HepG2 (cell line): ENCODE data around the gene CAMTA2. TPM values are rescaled to one million over a fixed set of nuclear protein-coding genes. Genes with fewer than 3 reads are reported as not detected.

Experiments used
- BRF2 ChIP-seq: sonication (generic); formaldehyde crosslinking; IDR thresholded peaks from 2 replicates; pipeline ENCODE4 v1.8.1; 2022; ENCODE audit warnings: mild to moderate bottlenecking, missing genetic modification reagents
- FOXO4 ChIP-seq: sonication (generic); formaldehyde crosslinking; conservative IDR thresholded peaks from 2 replicates; pipeline ENCODE4 v1.8.1; 2023; ENCODE audit warnings: missing genetic modification reagents
- HINFP ChIP-seq: sonication (generic); formaldehyde crosslinking; IDR thresholded peaks from 2 replicates; pipeline ENCODE4 v1.4.0; 2020; ENCODE audit warnings: low read depth, mild to moderate bottlenecking, missing genetic modification reagents
- HOMEZ ChIP-seq: IDR thresholded peaks from 2 replicates; pipeline ENCODE4 v1.6.1; 2016; ENCODE audit warnings: low read depth
- PAXIP1 ChIP-seq: sonication (generic); formaldehyde crosslinking; conservative IDR thresholded peaks from 2 replicates; pipeline ENCODE4 v1.4.0; 2020; ENCODE audit warnings: mild to moderate bottlenecking, missing genetic modification reagents, moderate library complexity
- SETDB1 ChIP-seq: sonication (generic); formaldehyde crosslinking; IDR thresholded peaks from 2 replicates; pipeline ENCODE4 v1.5.1; 2020; ENCODE audit warnings: missing genetic modification reagents, mild to moderate bottlenecking, borderline replicate concordance
- SIX4 ChIP-seq: sonication (generic); formaldehyde crosslinking; IDR thresholded peaks from 2 replicates; pipeline ENCODE4 v1.4.0; 2020; ENCODE audit warnings: missing genetic modification reagents
- TP53 ChIP-seq: sonication (generic); formaldehyde crosslinking; conservative IDR thresholded peaks from 2 replicates; pipeline ENCODE4 v1.4.0; 2020; ENCODE audit warnings: missing genetic modification reagents
- TRIM22 ChIP-seq: fragments of 450-650 bp; IDR thresholded peaks from 2 replicates; pipeline ENCODE4 v1.6.1; 2017
- ZEB1 ChIP-seq: IDR thresholded peaks from 2 replicates; pipeline ENCODE4 v1.6.1; 2012; ENCODE audit warnings: mild to moderate bottlenecking, low read depth, inconsistent platforms; ENCODE audit not compliant: insufficient replicate concordance
- ZNF512B ChIP-seq: sonication (generic); formaldehyde crosslinking; IDR thresholded peaks from 2 replicates; pipeline ENCODE4 v1.5.1; 2020; ENCODE audit warnings: missing genetic modification reagents, mild to moderate bottlenecking, borderline replicate concordance
- ZNF547 ChIP-seq: sonication (generic); formaldehyde crosslinking; IDR thresholded peaks from 2 replicates; pipeline ENCODE4 v1.5.1; 2020; ENCODE audit warnings: mild to moderate bottlenecking, missing genetic modification reagents
- ZNF704 ChIP-seq: sonication (generic); formaldehyde crosslinking; IDR thresholded peaks from 2 replicates; pipeline ENCODE4 v1.8.1; 2023; ENCODE audit warnings: mild to moderate bottlenecking, inconsistent platforms, moderate library complexity, missing genetic modification reagents, borderline replicate concordance
- ZSCAN12 ChIP-seq: sonication (generic); formaldehyde crosslinking; IDR thresholded peaks from 2 replicates; pipeline ENCODE4 v1.9.0; 2021; ENCODE audit warnings: mild to moderate bottlenecking, missing genetic modification reagents
- polyA plus RNA-seq, 8 experiments: library from polyadenylated mRNA; depleted of rRNA in 3 of 8; stranded (reverse) in 7 of 8; unstranded in 1 of 8; fragments of >200 nt; fragmentation: Illumina TruSeq in 4 of 8; extraction: Trizol in 4 of 8; gene quantifications; 2 replicates each; pipeline versions ENCODE4 v1.2.1 to v1.2.3, GENCODE V29; 2011 to 2016; ENCODE audit warnings: low read depth in 4 of 8, missing spikeins in 1 of 8, mixed read lengths in 1 of 8; ENCODE audit not compliant: insufficient read depth in 1 of 8
- total RNA-seq, 5 experiments: library from RNA; depleted of rRNA; stranded (reverse); fragments of >200 nt; fragmentation: Illumina TruSeq; extraction: Trizol; gene quantifications; 2 replicates each; pipeline ENCODE4 v1.2.3, GENCODE V29; 2016; ENCODE audit warnings: low read depth in 1 of 5

Gene CAMTA2
- total and polyA plus RNA-seq, 2 of the 13 experiments (the other 11 are each of a cell fraction or from before 2014, with no cell fraction given): 4.1 to 7.1 TPM

- peak; percentile 15; the same call in 1 of the 2 replicates for TF ChIP-seq HOMEZ (CRISPR knock-in tag)
- no peak for TF ChIP-seq SETDB1 (CRISPR knock-in tag)
- TF ChIP-seq ZNF704 (CRISPR knock-in tag): no peak
- TF ChIP-seq ZSCAN12 (CRISPR knock-in tag): 0 out of 2 replicates have a peak, but pooled peaks have one; percentile 36
- no peak for TF ChIP-seq ZNF512B (CRISPR knock-in tag)
- 0 out of 2 replicates have a peak, but pooled peaks have one; percentile 75 for TF ChIP-seq TP53 (CRISPR knock-in tag)
- TF ChIP-seq BRF2 (CRISPR knock-in tag): no peak
- TF ChIP-seq FOXO4 (CRISPR knock-in tag): no peak
- TF ChIP-seq SIX4: no peak
- no peak for TF ChIP-seq TRIM22
- no peak for TF ChIP-seq PAXIP1
- no peak for TF ChIP-seq ZNF547 (CRISPR knock-in tag)
- peak; percentile 48 for TF ChIP-seq ZEB1
- no peak for TF ChIP-seq HINFP (CRISPR knock-in tag)
These were observed 48.0 kb downstream of the CAMTA2 start (continued) for GRCh38 chr17:4939546-4939795.
